Activated naive CD8-positive, alpha-beta T cell treated with anti-CD3 and anti-CD28 coated beads, Interleukin-2, amount 50 U/mL, for 24 hours (primary cell): ENCODE measurements around the gene ACHE.

Experiments
- ATAC-seq: fragments of 150-1000 bp; cut with Tn5 transposase; one replicate; pipeline ENCODE4 v1.10.0; 2021
- DNase-seq: peaks from one replicate; pipeline ENCODE4 v3.0.0; 2021
- H3K27ac Mint-ChIP-seq: one replicate; pipeline ENCODE4 v1.8.0; 2021; ENCODE audit warnings: mild to moderate bottlenecking, mixed read lengths
- H3K27me3 Mint-ChIP-seq: one replicate; pipeline ENCODE4 v1.8.0; 2021; ENCODE audit warnings: mixed read lengths
- H3K36me3 Mint-ChIP-seq: one replicate; pipeline ENCODE4 v1.8.0; 2021; ENCODE audit warnings: low read depth, mixed read lengths
- H3K4me1 Mint-ChIP-seq: one replicate; pipeline ENCODE4 v1.8.0; 2021; ENCODE audit warnings: mixed read lengths
- H3K4me3 Mint-ChIP-seq: one replicate; pipeline ENCODE4 v1.8.0; 2021; ENCODE audit warnings: mild to moderate bottlenecking, moderate library complexity, mixed read lengths
- H3K9me3 Mint-ChIP-seq: one replicate; pipeline ENCODE4 v1.8.0; 2021; ENCODE audit warnings: mixed read lengths

The ACHE gene

DNA sequence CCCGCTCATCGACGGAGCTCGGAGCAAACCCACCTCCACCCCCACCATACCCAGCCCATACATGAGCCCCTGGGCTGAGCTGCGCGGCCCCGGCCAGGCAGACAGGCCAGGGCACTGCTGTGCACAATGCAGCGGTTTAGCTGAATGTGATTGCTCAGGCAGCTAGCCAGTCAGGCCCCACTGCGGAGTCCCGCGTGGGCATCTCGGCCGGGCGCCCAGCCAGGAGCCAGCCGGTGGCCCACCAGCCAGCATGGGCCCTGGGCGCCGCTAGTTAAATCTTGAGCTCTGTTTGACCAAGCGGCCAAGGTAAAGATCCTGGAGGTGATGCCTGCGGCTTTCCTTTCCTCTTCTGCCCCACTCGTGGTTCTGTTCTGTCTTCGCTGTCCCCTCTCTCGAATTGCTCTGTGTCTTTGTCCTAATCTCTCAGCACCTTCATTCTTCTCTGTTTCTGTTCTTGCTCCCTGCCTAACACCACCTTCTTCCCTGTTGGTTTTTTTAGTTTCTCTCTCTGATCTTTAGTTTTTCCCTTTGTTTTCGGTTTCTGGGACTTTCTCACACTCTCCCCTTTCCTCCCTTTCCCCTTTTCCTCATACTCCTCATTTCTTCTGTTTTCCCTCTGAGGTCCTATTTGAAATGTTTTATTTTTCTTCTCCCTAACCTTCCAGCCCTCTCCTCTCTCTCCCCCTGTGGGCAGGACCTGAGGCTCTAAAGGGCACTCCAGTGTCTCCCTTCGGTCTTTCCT is 12.7 kb downstream of the ACHE start:
- H3K27me3 Mint-ChIP-seq = no peaks in the 10 kb centered on the region
- peaks cover 54% of the 10 kb centered on the region for H3K4me1 Mint-ChIP-seq
- H3K4me3 Mint-ChIP-seq = no peak overlapping the region
- H3K36me3 Mint-ChIP-seq = peaks cover 84% of the 10 kb centered on the region
- ATAC-seq = no peak
- no peak for DNase-seq
- no peaks in the 10 kb centered on the region for H3K9me3 Mint-ChIP-seq
- H3K27ac Mint-ChIP-seq = peak overlapping the region; percentile 71

- H3K27me3 Mint-ChIP-seq = no peaks in the 10 kb centered on the region
- peaks cover 52% of the 10 kb centered on the region for H3K4me1 Mint-ChIP-seq
- H3K36me3 Mint-ChIP-seq = peaks cover 81% of the 10 kb centered on the region
- no peak overlapping the region for H3K27ac Mint-ChIP-seq
- ATAC-seq = no peak
- no peak overlapping the region for H3K4me3 Mint-ChIP-seq
- H3K9me3 Mint-ChIP-seq = no peaks in the 10 kb centered on the region
- no peak for DNase-seq
Measured at GRCh38 chr7:100882201-100882600, 13.5 kb downstream of the ACHE start.

DNA sequence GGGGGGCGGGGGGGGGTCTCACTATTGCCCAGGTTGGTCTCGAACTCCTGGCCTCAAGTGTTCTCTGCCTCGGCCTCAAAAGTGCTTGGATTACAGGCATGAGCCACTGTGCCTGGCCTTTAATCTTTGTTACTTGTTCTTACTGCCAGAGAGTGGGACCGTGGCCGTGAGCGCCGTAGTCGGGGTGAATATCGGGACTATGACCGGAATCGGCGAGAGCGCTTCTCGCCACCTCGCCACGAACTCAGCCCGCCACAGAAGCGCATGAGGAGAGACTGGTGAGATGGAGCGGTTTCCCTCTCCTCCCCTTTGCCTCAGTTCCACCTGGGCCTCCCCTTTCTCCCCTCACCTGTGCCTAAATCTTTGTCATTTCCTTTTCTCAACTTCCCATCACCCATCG is 14.6 kb downstream of the ACHE start:
- Mint-ChIP-seq H3K4me3 (no peak overlapping the region), H3K36me3 (peaks cover 80% of the 10 kb centered on the region), H3K4me1 (peaks cover 51% of the 10 kb centered on the region), H3K9me3 (no peaks in the 10 kb centered on the region), H3K27ac (no peak overlapping the region), H3K27me3 (no peaks in the 10 kb centered on the region)
- DNase-seq (no peak), ATAC-seq (no peak)

DNA sequence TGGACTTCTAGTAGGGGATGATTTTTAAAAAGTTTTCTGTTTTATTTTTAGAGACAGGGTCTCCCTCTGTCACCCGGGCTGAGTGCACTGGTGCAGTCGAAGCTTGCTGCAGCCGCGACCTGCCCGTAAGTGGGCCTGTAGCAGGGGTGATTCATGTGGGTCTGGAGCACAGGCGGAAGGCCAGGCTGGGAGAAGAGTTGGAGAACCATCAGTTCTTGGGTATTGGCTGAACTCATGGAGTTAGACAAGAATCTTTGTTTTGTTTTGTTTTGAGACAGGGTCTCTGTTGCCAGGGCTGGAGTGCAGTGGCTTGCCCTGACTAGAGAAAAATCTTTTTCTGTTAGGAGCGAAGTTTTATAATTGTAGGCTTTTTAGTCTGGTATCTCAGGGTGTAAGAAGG is 15.0 kb downstream of the ACHE start:
- Mint-ChIP-seq H3K4me3 (no peak overlapping the region), H3K27me3 (no peaks in the 10 kb centered on the region), H3K36me3 (peaks cover 77% of the 10 kb centered on the region), H3K9me3 (no peaks in the 10 kb centered on the region), H3K27ac (no peak overlapping the region), H3K4me1 (peaks cover 51% of the 10 kb centered on the region)
- DNase-seq (no peak), ATAC-seq (no peak)

DNA sequence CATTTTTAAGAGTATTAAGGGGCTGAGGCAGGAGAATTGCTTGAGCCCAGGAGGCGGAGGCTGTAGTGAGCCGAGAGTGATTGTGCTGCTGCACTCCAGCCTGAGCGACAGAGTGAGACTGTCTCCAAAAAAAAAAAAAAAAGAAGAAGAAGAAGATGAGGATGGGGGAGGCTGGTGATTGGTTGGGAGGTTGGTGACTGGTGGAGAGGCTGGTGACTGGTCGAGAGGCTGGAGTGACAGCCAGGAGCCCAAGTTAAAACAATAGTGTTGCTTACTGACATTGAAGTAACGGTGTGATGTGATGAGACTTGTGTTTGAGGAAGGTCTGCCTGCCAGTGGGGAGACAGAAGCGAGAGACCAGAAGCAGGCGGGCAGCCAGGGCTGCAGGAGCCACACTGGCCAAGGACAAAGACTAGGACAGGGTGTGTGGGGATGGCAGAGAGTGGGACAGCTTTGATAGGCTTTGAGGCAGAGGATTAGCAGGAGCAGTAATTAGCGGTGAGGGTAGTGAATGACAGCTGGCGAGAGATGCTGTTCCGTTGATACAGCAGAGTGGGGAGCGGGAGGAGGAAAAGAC is 15.9 kb downstream of the ACHE start:
- H3K27me3 Mint-ChIP-seq = no peaks in the 10 kb centered on the region
- DNase-seq (no peak), ATAC-seq (no peak)
- no peak overlapping the region for H3K4me3 Mint-ChIP-seq
- no peaks in the 10 kb centered on the region for H3K9me3 Mint-ChIP-seq
- H3K36me3 Mint-ChIP-seq = peaks cover 78% of the 10 kb centered on the region
- peak overlapping the region; percentile 77 for H3K27ac Mint-ChIP-seq
- H3K4me1 Mint-ChIP-seq = peaks cover 50% of the 10 kb centered on the region

- ATAC-seq (no peak), DNase-seq (no peak)
- Mint-ChIP-seq H3K9me3 (no peaks in the 10 kb centered on the region), H3K27ac (no peak overlapping the region), H3K36me3 (peaks cover 81% of the 10 kb centered on the region), H3K4me3 (peak overlapping the region; percentile 22), H3K4me1 (peaks cover 56% of the 10 kb centered on the region), H3K27me3 (no peaks in the 10 kb centered on the region)
Measured at GRCh38 chr7:100878685-100879084, 17.0 kb downstream of the ACHE start.

DNA sequence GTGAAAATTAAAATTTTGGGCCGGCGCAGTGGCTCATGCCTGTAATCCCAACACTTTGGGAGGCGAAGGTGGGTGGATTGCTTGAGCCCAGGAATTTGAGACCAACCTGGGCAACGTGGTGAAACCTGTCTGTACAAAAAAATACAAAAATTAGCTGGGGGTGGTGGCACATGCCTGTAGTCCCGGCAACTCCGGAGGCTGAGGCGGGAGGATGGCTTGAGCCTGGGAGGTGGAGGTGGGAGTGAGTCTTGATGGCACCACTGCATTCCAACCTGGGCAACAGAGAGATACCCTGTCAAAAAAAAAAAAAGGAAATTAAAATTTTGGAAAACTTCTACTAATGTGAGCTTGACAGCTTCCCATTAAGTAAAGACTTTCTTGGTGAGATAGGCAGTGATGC is 17.7 kb downstream of the ACHE start:
- Mint-ChIP-seq H3K4me3 (peak overlapping the region; percentile 52), H3K27me3 (no peaks in the 10 kb centered on the region), H3K4me1 (peaks cover 54% of the 10 kb centered on the region), H3K27ac (peak overlapping the region; percentile 67), H3K36me3 (peaks cover 81% of the 10 kb centered on the region), H3K9me3 (no peaks in the 10 kb centered on the region)
- ATAC-seq (no peak), DNase-seq (no peak)

- Mint-ChIP-seq H3K4me1 (peaks cover 56% of the 10 kb centered on the region), H3K27me3 (no peaks in the 10 kb centered on the region), H3K36me3 (peaks cover 74% of the 10 kb centered on the region), H3K4me3 (peak overlapping the region; percentile 97), H3K27ac (peak overlapping the region; percentile 97), H3K9me3 (no peaks in the 10 kb centered on the region)
- ATAC-seq (peak; percentile 45), DNase-seq (peak; percentile 49)
Measured at GRCh38 chr7:100875356-100875751, 20.3 kb downstream of the ACHE start.

- H3K36me3 Mint-ChIP-seq = peaks cover 71% of the 10 kb centered on the region
- H3K4me1 Mint-ChIP-seq = peaks cover 52% of the 10 kb centered on the region
- H3K27me3 Mint-ChIP-seq = no peaks in the 10 kb centered on the region
- peak within 1 kb of the TSS; percentile 97 for H3K27ac Mint-ChIP-seq
- H3K4me3 Mint-ChIP-seq = peak within 1 kb of the TSS; percentile 97
- no peaks in the 10 kb centered on the region for H3K9me3 Mint-ChIP-seq
- DNase-seq = peak; percentile 99
- ATAC-seq = peak; percentile 91
Measured at GRCh38 chr7:100874577-100875355, 20.9 kb downstream of the ACHE start, which contains the start of gene SRRT. SRRT (plus strand) TSS chr7:100875103; CDS start chr7:100875591, 488 bp downstream.

GRCh38 chr7:100874300-100874576 is 21.4 kb downstream of the ACHE start:
- peaks cover 48% of the 10 kb centered on the region for H3K4me1 Mint-ChIP-seq
- H3K27me3 Mint-ChIP-seq = no peaks in the 10 kb centered on the region
- H3K27ac Mint-ChIP-seq = peak overlapping the region; percentile 97
- H3K4me3 Mint-ChIP-seq = peak overlapping the region; percentile 97
- H3K36me3 Mint-ChIP-seq = peaks cover 65% of the 10 kb centered on the region
- ATAC-seq = no peak
- no peaks in the 10 kb centered on the region for H3K9me3 Mint-ChIP-seq
- peak; percentile 14 for DNase-seq

DNA sequence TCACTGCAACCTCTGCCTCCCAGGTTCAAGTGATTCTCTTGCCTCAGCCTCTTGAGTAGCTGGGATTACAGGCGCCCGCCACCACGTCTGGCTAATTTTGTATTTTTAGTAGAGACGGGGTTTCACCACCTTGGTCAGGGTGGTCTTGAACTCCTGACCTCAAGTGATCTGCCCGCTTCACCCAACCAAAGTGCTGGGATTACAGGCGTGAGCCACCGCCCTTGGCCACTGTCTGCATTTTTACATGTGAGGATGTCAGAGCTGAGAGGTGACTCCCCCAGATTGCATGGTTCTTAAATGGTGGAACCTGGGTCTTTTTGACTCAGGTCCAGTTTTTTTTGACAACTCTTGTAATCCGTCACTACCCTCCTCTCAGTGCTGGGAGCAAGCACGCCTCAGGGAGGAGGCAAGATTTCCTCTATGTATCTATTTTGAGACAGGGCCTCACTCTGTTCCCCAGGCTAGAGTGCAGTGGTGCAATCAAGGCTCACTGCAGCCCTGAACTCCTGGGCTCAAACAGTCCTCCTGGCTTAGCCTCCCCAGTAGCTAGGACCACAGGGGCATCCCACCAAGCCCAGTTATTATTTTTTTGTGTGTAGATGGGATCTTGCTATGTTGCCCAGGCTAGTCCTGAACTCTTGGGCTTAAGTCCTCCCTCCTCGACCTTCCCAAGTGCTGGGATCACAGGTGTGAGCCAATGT is 21.9 kb downstream of the ACHE start:
- Mint-ChIP-seq H3K4me3 (peak overlapping the region; percentile 97), H3K36me3 (peaks cover 60% of the 10 kb centered on the region), H3K27me3 (no peaks in the 10 kb centered on the region), H3K9me3 (no peaks in the 10 kb centered on the region), H3K4me1 (peaks cover 48% of the 10 kb centered on the region), H3K27ac (peak overlapping the region; percentile 97)
- no peak for ATAC-seq
- DNase-seq = no peak

- peaks cover 20% of the 10 kb centered on the region for H3K4me1 Mint-ChIP-seq
- no peak for ATAC-seq
Measured at GRCh38 chr7:100867776-100868485, 27.8 kb downstream of the ACHE start.

DNA sequence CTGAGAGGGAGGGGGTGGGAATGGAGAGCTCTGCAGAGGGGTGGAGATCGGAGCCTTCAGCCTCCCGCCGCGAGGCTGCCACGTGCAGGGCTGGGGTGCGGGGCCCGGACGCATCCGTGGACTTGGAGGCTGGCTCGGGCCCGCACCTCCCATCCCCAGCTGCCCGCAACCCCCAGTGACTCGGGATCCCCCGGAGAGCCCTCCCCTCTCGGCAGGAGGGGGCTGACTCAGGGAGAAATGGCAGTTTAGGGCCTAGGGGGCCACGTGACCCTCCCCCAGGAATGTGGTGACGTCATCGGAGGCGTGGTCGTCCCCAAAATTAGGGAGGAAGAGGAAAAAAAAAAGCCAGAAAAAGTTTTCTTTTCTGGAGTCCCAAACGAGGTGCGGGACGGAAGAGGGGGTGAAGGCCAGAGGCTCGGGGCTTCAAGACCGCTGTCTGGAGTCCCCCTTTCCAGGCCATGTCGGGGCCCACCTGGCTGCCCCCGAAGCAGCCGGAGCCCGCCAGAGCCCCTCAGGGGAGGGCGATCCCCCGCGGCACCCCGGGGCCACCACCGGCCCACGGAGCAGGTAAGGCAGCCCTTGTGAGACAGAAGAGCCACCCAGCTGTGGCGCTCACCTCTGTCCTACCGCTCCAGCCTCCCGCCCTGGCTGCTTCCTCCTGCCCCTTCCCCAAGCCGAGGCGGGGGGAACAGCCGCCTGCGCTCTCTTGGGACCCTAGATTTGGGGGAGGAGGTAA is 28.5 kb downstream of the ACHE start, which contains the start of gene TRIP6:
TSS of gene TRIP6 (plus strand) at position 348 of the 736 bp plus-strand sequence. CDS start at position 459, 111 bp downstream.
- peak; percentile 66 for ATAC-seq
- H3K27ac Mint-ChIP-seq = peak within 1 kb of the TSS; percentile 92
- H3K27me3 Mint-ChIP-seq = no peaks in the 10 kb centered on the region
- peak; percentile 82 for DNase-seq
- H3K4me1 Mint-ChIP-seq = peaks cover 17% of the 10 kb centered on the region
- H3K4me3 Mint-ChIP-seq = peak within 1 kb of the TSS; percentile 87
- H3K36me3 Mint-ChIP-seq = peaks cover 16% of the 10 kb centered on the region
- no peaks in the 10 kb centered on the region for H3K9me3 Mint-ChIP-seq

More at GRCh38 chr7:100867776-100868485, 27.8 kb downstream of the ACHE start:
- Mint-ChIP-seq H3K4me3 (peak overlapping the region; percentile 87), H3K9me3 (no peaks in the 10 kb centered on the region), H3K27ac (peak overlapping the region; percentile 68), H3K27me3 (no peaks in the 10 kb centered on the region), H3K36me3 (peaks cover 15% of the 10 kb centered on the region)
- DNase-seq = no peak
